Measurements from ENCODE around the gene ARHGAP45. TPM values are rescaled to one million over a fixed set of nuclear protein-coding genes. Genes with fewer than 3 reads are reported as not detected.

The ARHGAP45 gene
- total RNA-seq, 4 donors from 2014 or later, result 9.5 to 29.8 (median 14.6) TPM

GRCh38 chr19:1046836-1047695 is 19.9 kb upstream of the ARHGAP45 start:
- Histone ChIP-seq H3K36me3 (peaks cover 0 to 7% of the 10 kb centered on the region in 2 donors), H3K27ac (no peak overlapping the region), H3K4me3 (no peak overlapping the region), H3K4me1 (peaks cover 0 to 12% (median 0%) of the 10 kb centered on the region in 3 donors), H3K27me3 (peaks cover under 1% of the 10 kb centered on the region), H3K9me3 (no peaks in the 10 kb centered on the region)
- ATAC-seq, result no peak
- TF ChIP-seq EP300 (IDR thresholded peaks at IDR 0.05) (no peak), POLR2AphosphoS5 (IDR thresholded peaks at IDR 0.05) (no peak), POLR2A (IDR thresholded peaks at IDR 0.05) (no peak)
- TF ChIP-seq, protein P1, sequence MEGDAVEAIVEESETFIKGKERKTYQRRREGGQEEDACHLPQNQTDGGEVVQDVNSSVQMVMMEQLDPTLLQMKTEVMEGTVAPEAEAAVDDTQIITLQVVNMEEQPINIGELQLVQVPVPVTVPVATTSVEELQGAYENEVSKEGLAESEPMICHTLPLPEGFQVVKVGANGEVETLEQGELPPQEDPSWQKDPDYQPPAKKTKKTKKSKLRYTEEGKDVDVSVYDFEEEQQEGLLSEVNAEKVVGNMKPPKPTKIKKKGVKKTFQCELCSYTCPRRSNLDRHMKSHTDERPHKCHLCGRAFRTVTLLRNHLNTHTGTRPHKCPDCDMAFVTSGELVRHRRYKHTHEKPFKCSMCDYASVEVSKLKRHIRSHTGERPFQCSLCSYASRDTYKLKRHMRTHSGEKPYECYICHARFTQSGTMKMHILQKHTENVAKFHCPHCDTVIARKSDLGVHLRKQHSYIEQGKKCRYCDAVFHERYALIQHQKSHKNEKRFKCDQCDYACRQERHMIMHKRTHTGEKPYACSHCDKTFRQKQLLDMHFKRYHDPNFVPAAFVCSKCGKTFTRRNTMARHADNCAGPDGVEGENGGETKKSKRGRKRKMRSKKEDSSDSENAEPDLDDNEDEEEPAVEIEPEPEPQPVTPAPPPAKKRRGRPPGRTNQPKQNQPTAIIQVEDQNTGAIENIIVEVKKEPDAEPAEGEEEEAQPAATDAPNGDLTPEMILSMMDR (IDR thresholded peaks at IDR 0.05), result no peak
- WGBS, 2 donors (ENCODE audit: low coverage in 1 of 2), result 66 to 93% methylated on average over 7 to 12 of the region's 77 CpGs

- peaks cover 0 to 7% of the 10 kb centered on the region in 2 donors for H3K36me3 ChIP-seq
- no peak for ATAC-seq
- H3K9me3 ChIP-seq, result no peaks in the 10 kb centered on the region
- H3K4me3 ChIP-seq, result no peak overlapping the region
- H3K27me3 ChIP-seq, result no peaks in the 10 kb centered on the region
- H3K4me1 ChIP-seq, result peaks cover 0 to 6% (median 0%) of the 10 kb centered on the region in 3 donors
- 100% methylated on average over 1 to 2 of the region's 20 CpGs for WGBS, 2 donors (ENCODE audit: low coverage in 1 of 2)
- TF ChIP-seq POLR2A (IDR thresholded peaks at IDR 0.05), result no peak
- TF ChIP-seq, protein P1 (IDR thresholded peaks at IDR 0.05), result no peak
- no peak for TF ChIP-seq EP300 (IDR thresholded peaks at IDR 0.05)
- TF ChIP-seq POLR2AphosphoS5 (IDR thresholded peaks at IDR 0.05), result no peak
- no peak overlapping the region for H3K27ac ChIP-seq
These were observed 19.2 kb upstream of the ARHGAP45 start for GRCh38 chr19:1047696-1048147.

DNA sequence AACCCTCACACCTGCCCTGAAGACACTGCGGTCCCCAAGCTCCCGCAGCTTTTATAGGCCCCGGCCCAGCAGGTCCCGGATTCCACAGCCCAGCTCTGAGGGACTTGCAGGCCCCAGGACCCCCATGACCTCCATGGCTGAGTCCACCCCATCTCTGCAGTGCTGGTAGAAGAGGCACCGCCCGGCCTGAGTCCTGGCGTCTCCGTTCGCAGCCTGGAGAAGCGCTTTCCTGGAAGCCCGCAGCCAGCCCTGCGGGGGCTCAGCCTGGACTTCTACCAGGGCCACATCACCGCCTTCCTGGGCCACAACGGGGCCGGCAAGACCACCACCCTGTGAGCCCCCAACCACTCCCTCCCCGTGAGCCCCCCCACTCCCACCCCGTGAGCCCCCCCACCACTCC is 17.9 kb upstream of the ARHGAP45 start:
- Histone ChIP-seq H3K4me1 (no peaks in the 10 kb centered on the region), H3K27me3 (no peaks in the 10 kb centered on the region), H3K36me3 (peaks cover 0 to 10% of the 10 kb centered on the region in 2 donors), H3K4me3 (no peak overlapping the region), H3K9me3 (no peaks in the 10 kb centered on the region), H3K27ac (no peak overlapping the region)
- ATAC-seq, result no peak
- TF ChIP-seq POLR2AphosphoS5 (IDR thresholded peaks at IDR 0.05), result no peak
- no peak for TF ChIP-seq POLR2A (IDR thresholded peaks at IDR 0.05)
- TF ChIP-seq, protein P1 (IDR thresholded peaks at IDR 0.05), result no peak
- no peak for TF ChIP-seq EP300 (IDR thresholded peaks at IDR 0.05)
- WGBS, 2 donors (ENCODE audit: low coverage in 1 of 2), result 79% methylated on average over 4 of the region's 17 CpGs; no CpG with 5 or more reads in 1 of the 2 donors

GRCh38 chr19:1049800-1050199 is 17.2 kb upstream of the ARHGAP45 start:
- H3K27me3 ChIP-seq, result no peaks in the 10 kb centered on the region
- H3K4me1 ChIP-seq, result no peaks in the 10 kb centered on the region
- peaks cover 0 to 16% of the 10 kb centered on the region in 2 donors for H3K36me3 ChIP-seq
- no peak for ATAC-seq
- no peak overlapping the region for H3K27ac ChIP-seq
- peaks cover 0 to 4% (median 0%) of the 10 kb centered on the region in 3 donors for H3K9me3 ChIP-seq
- WGBS, 2 donors (ENCODE audit: low coverage in 1 of 2), result 36% methylated on average over 3 of the region's 11 CpGs; no CpG with 5 or more reads in 1 of the 2 donors
- H3K4me3 ChIP-seq, result no peak overlapping the region
- TF ChIP-seq, protein P1 (IDR thresholded peaks at IDR 0.05), result no peak
- TF ChIP-seq EP300 (IDR thresholded peaks at IDR 0.05) (no peak), POLR2AphosphoS5 (IDR thresholded peaks at IDR 0.05) (no peak), POLR2A (IDR thresholded peaks at IDR 0.05) (no peak)

All from gastroesophageal sphincter (tissue), 4 donors.